ENCODE results near the gene ENAH. TPM values are rescaled to one million over a fixed set of nuclear protein-coding genes. Genes with fewer than 3 reads are reported as not detected.

ENAH gene
- total RNA-seq, 1 donor from 2014 or later, result 50.0 TPM

DNA sequence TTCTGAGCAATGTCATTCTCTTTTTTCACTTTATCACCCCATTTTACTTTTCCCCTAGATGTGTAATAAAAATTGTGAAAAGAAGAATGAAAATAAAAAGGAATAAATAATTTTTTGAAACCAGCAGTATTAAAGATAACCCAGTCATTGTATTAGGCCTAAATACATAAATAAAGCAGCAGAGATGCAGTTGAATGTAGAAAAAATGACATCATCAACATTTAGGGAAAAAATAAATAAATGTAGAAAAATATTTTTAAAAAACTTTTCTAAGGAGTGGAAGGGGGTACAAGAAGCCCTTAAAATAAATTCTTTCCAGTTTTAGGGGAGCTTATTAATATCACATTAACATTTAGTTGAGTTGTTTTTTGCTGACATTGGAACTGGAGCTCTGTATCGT, 15.3 kb upstream of the ENAH start:
- FAIRE-seq (no peak), DNase-seq (ENCODE audit: low read depth) (no peak)
- TF ChIP-seq, protein P1, sequence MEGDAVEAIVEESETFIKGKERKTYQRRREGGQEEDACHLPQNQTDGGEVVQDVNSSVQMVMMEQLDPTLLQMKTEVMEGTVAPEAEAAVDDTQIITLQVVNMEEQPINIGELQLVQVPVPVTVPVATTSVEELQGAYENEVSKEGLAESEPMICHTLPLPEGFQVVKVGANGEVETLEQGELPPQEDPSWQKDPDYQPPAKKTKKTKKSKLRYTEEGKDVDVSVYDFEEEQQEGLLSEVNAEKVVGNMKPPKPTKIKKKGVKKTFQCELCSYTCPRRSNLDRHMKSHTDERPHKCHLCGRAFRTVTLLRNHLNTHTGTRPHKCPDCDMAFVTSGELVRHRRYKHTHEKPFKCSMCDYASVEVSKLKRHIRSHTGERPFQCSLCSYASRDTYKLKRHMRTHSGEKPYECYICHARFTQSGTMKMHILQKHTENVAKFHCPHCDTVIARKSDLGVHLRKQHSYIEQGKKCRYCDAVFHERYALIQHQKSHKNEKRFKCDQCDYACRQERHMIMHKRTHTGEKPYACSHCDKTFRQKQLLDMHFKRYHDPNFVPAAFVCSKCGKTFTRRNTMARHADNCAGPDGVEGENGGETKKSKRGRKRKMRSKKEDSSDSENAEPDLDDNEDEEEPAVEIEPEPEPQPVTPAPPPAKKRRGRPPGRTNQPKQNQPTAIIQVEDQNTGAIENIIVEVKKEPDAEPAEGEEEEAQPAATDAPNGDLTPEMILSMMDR (IDR thresholded peaks at IDR 0.05; ENCODE audit: insufficient read depth, low read length, severe bottlenecking), result no peak
- H3K4me3 ChIP-seq (ENCODE audit: low read depth, low read length), result no peak overlapping the region
- no peaks in the 10 kb centered on the region for H3K36me3 ChIP-seq (ENCODE audit: control insufficient read depth, insufficient read depth, low read length)
- no peaks in the 10 kb centered on the region for H3K27me3 ChIP-seq (ENCODE audit: control insufficient read depth, insufficient read depth, low read length)

DNA sequence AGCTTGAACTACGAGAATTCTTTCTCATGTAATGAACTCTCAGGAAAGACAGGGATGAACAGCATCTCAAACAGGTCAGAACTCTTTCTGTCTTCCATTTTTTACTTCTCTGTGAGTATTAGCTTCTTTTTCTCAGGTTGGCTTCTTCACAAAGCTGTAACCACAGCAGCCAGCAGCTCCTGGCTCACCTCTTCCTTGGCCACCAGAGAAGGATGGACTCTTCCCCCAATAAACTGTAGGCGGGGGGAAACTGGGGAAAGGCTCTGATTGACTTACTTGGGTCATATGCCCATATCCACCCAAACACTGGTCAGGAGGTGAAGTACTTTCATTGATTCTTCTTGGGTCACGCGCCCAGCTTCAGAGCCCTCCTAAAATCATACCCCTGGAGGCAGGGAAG, 14.4 kb upstream of the ENAH start:
- FAIRE-seq (no peak), DNase-seq (ENCODE audit: low read depth) (no peak)
- TF ChIP-seq, protein P1 (IDR thresholded peaks at IDR 0.05; ENCODE audit: insufficient read depth, low read length, severe bottlenecking), result no peak
- Histone ChIP-seq H3K4me3 (ENCODE audit: low read depth, low read length) (no peak overlapping the region), H3K27me3 (ENCODE audit: control insufficient read depth, insufficient read depth, low read length) (no peaks in the 10 kb centered on the region), H3K36me3 (ENCODE audit: control insufficient read depth, insufficient read depth, low read length) (no peaks in the 10 kb centered on the region)

DNA sequence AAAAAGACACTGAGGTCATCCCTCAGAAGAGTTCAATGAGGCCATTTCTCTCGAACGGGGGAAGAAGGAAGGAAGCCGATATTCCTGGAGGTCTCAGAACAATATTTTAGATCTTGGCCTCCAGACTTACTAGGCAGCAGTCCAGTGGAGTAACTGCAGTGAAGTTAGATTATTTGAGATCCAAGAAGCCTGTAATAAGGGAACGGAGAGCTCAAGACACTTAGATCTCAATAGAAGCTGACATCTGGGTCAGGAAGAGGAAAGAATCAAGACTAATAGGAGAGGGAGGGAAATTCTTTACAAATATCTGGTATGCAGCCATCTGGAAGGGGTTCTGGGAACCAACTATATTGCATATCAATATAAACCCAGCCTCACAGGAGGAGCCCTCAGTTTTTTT, 13.6 kb upstream of the ENAH start:
- H3K4me3 ChIP-seq (ENCODE audit: low read depth, low read length), result no peak overlapping the region
- H3K36me3 ChIP-seq (ENCODE audit: control insufficient read depth, insufficient read depth, low read length), result no peaks in the 10 kb centered on the region
- FAIRE-seq (no peak), DNase-seq (ENCODE audit: low read depth) (no peak)
- no peaks in the 10 kb centered on the region for H3K27me3 ChIP-seq (ENCODE audit: control insufficient read depth, insufficient read depth, low read length)
- TF ChIP-seq, protein P1 (IDR thresholded peaks at IDR 0.05; ENCODE audit: insufficient read depth, low read length, severe bottlenecking), result no peak

DNA sequence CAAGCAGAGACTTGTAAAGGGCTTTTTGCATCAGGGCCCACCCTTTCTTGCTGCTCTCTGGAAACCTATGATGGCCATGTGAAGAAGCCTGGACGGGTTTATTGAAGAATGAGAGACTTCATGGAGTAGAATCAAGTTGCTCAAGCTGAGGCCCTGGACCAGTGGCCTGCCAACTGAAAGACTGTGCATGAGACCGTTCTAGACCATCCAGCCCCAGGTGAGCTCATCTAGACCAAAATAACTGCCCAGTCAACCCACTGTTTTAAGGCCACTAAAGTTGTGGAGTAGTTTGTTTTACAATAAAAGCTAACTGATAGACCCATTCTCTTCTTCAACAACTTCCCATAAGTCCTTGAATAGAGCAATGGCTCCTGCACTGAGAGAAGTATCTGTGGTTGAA, 11.8 kb upstream of the ENAH start:
- TF ChIP-seq, protein P1 (IDR thresholded peaks at IDR 0.05; ENCODE audit: insufficient read depth, low read length, severe bottlenecking), result no peak

DNA sequence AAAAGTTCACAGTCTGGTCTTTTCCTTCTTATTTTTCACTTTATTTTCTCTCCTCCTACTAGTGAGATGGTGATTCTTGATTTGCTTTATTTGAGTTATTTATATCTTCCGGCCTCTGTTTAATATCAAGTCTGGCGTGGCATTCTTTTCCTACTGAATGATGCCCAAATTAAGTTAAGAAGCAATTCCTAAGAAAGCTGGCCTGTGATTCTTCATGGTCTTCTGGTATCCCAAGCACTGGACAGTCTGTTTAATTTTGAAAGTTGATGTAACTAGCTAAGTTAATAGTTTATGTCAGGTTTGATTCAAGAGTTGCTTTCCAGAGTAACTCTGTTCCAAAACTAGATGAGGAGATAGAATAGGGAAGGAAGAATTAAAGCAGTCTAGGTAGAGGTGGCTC, 9.2 kb upstream of the ENAH start:
- Histone ChIP-seq H3K27me3 (ENCODE audit: control insufficient read depth, insufficient read depth, low read length) (no peaks in the 10 kb centered on the region), H3K4me3 (ENCODE audit: low read depth, low read length) (no peak overlapping the region), H3K36me3 (ENCODE audit: control insufficient read depth, insufficient read depth, low read length) (no peaks in the 10 kb centered on the region)
- FAIRE-seq (no peak), DNase-seq (ENCODE audit: low read depth) (no peak)
- TF ChIP-seq, protein P1 (IDR thresholded peaks at IDR 0.05; ENCODE audit: insufficient read depth, low read length, severe bottlenecking), result no peak

More for the DNA sequence above, 11.8 kb upstream of the ENAH start:
- FAIRE-seq (no peak), DNase-seq (ENCODE audit: low read depth) (no peak)
- Histone ChIP-seq H3K4me3 (ENCODE audit: low read depth, low read length) (no peak overlapping the region), H3K36me3 (ENCODE audit: control insufficient read depth, insufficient read depth, low read length) (no peaks in the 10 kb centered on the region), H3K27me3 (ENCODE audit: control insufficient read depth, insufficient read depth, low read length) (no peaks in the 10 kb centered on the region)

DNA sequence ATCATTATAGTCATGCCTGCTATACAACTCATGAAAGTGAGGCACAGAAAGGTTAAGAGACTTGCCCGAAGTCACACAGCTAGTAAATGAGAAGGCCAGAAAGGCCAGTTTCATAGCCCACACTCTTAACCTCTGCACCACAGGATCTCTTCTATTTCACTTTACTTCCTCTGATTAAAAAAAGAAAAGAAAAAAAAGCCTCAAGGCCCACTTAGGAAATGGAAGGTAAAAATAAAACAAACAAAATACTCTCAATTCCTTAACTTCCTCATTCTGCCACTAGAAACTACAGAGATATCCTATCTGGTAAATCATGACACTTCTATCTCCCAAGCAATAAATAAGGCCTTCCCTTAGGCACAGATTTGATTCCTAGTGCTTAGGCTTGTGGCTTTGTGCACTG, 7.6 kb upstream of the ENAH start:
- no peaks in the 10 kb centered on the region for H3K27me3 ChIP-seq (ENCODE audit: control insufficient read depth, insufficient read depth, low read length)
- no peaks in the 10 kb centered on the region for H3K36me3 ChIP-seq (ENCODE audit: control insufficient read depth, insufficient read depth, low read length)
- FAIRE-seq, result no peak
- no peak overlapping the region for H3K4me3 ChIP-seq (ENCODE audit: low read depth, low read length)
- TF ChIP-seq, protein P1 (IDR thresholded peaks at IDR 0.05; ENCODE audit: insufficient read depth, low read length, severe bottlenecking), result no peak
- DNase-seq (ENCODE audit: low read depth), result no peak

All from bronchial epithelial cell (primary cell).